ENCODE measurements around the gene GOLGA6L10. TPM values are rescaled to one million over a fixed set of nuclear protein-coding genes. Genes with fewer than 3 reads are reported as not detected.
"Not testable (repeated sequence)": the region's sequence is repeated elsewhere in the genome, so short reads cannot be mapped to it uniquely, and the experiment has no call there.

Gene GOLGA6L10
- total RNA-seq, result 0.44 TPM
- 1 to 10 TPM in 4 of 8 donors, under 1 TPM in 4; 0.19 to 2.5 (median 0.89) TPM for polyA plus RNA-seq (ENCODE audit: insufficient read depth in 1 of 8, insufficient read length in 8 of 8, low replicate concordance in 1 of 8)
- long read RNA-seq, donor 1, result 0 reads
- long read RNA-seq, donor 2, result 0 reads
- long read RNA-seq, donor 3, partial matches to known transcripts, result 6 of 6 reads
- long read RNA-seq, donor 3, other reads (novel, unspliced or antisense), result 0 of 6 reads
- long read RNA-seq, donor 4, result 0 reads
- long read RNA-seq, donor 5, result 0 reads
- long read RNA-seq, donor 6, partial matches to known transcripts, result 0 of 57 reads
- long read RNA-seq, donor 6, other reads (novel, unspliced or antisense), result 57 of 57 reads
- long read RNA-seq, donor 7, result 0 reads
- long read RNA-seq, donor 8, result 0 reads
- long read RNA-seq, donor 9, result 0 reads
- long read RNA-seq, donor 10, result 0 reads
- long read RNA-seq, donor 11, partial matches to known transcripts, result 0 of 24 reads
- long read RNA-seq, donor 11, other reads (novel, unspliced or antisense), result 24 of 24 reads

DNA sequence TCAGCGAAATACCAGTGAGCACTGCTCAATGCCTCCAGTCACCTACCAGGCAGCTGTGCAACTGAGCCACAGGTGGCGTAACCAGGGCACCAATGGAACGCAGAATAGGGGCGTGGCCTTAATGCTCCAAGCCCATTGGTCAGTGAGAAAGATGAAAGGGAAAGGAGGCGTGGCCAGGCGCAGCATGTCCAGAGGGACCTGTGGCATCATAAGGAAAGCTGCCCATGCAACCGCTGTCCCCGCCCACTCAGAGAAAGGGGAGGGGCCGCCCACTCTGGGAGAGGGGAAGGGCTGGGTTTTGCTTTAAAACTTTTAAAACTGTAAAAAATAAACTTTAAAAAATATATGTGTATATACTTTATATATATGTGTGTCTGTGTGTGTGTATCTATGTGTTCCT lies at the start of gene GOLGA6L10:
GOLGA6L10 (minus strand) TSS at position 101 of the 400 bp plus-strand sequence; CDS start at position 1, 100 bp downstream.
- no CpG with 5 or more reads among the region's 9 CpGs for WGBS (ENCODE audit: insufficient coverage)

DNA sequence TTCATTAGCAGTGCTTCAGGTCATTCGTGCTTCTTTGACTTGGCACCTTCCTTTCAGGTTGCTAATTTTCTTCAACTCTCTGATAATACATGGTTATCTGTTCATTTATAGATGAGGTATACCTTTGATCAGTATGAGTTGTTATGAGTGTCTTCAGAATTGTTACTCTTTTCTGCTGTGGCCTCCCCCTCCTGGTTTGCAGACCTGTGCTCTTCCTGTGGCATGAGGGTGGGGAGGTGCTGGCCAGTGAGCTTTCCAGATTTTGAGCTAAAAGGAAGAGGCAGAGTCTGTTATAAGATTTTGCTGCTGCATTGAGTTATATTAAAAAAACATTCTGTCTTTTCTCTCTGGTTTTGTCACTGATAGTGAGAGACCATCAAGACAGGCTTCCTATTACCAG lies 49.5 kb upstream of the GOLGA6L10 start:
- Histone ChIP-seq H3K9me3 (replicated peaks; ENCODE audit: control insufficient read depth, low read depth, low read length) (no peaks in the 10 kb centered on the region), H3K36me3 (ENCODE audit: control insufficient read depth, insufficient read depth, low read length) (no peaks in the 10 kb centered on the region), H3K4me1 (ENCODE audit: control insufficient read depth, insufficient read depth, low read length) (no peaks in the 10 kb centered on the region), H3K27ac (ENCODE audit: low read length) (no peak overlapping the region), H3K27me3 (ENCODE audit: control insufficient read depth, insufficient read depth, low read length) (no peaks in the 10 kb centered on the region), H3K4me3 (ENCODE audit: low read length) (no peak overlapping the region)
- no CpG with 5 or more reads among the region's 1 CpG for WGBS (ENCODE audit: insufficient coverage)
- DNase-seq, result no peak

More for the DNA sequence above, at the start of gene GOLGA6L10:
- not testable (repeated sequence) for H3K9me3 ChIP-seq (replicated peaks; ENCODE audit: control insufficient read depth, low read depth, low read length); H3K27me3 ChIP-seq (ENCODE audit: control insufficient read depth, insufficient read depth, low read length); H3K4me3 ChIP-seq (ENCODE audit: low read length); DNase-seq; H3K36me3 ChIP-seq (ENCODE audit: control insufficient read depth, insufficient read depth, low read length); H3K4me1 ChIP-seq (ENCODE audit: control insufficient read depth, insufficient read depth, low read length); H3K27ac ChIP-seq (ENCODE audit: low read length)

GRCh38 chr15:82397817-82398216 lies 48.5 kb upstream of the GOLGA6L10 start:
- Histone ChIP-seq H3K4me1 (ENCODE audit: control insufficient read depth, insufficient read depth, low read length) (no peaks in the 10 kb centered on the region), H3K27me3 (ENCODE audit: control insufficient read depth, insufficient read depth, low read length) (no peaks in the 10 kb centered on the region), H3K9me3 (replicated peaks; ENCODE audit: control insufficient read depth, low read depth, low read length) (no peaks in the 10 kb centered on the region), H3K27ac (ENCODE audit: low read length) (no peak overlapping the region), H3K4me3 (ENCODE audit: low read length) (no peak overlapping the region), H3K36me3 (ENCODE audit: control insufficient read depth, insufficient read depth, low read length) (no peaks in the 10 kb centered on the region)
- DNase-seq, result no peak
- WGBS (ENCODE audit: insufficient coverage), result no CpG with 5 or more reads among the region's 3 CpGs

- H3K4me3 ChIP-seq (ENCODE audit: low read length); H3K27ac ChIP-seq (ENCODE audit: low read length); H3K36me3 ChIP-seq (ENCODE audit: control insufficient read depth, insufficient read depth, low read length); H3K4me1 ChIP-seq (ENCODE audit: control insufficient read depth, insufficient read depth, low read length); H3K27me3 ChIP-seq (ENCODE audit: control insufficient read depth, insufficient read depth, low read length); DNase-seq; H3K9me3 ChIP-seq (replicated peaks; ENCODE audit: control insufficient read depth, low read depth, low read length): not testable (repeated sequence)
- WGBS (ENCODE audit: insufficient coverage), result no CpG with 5 or more reads among the region's 4 CpGs
These were observed 46.5 kb upstream of the GOLGA6L10 start for GRCh38 chr15:82395788-82396187.

GRCh38 chr15:82393671-82394070 lies 44.4 kb upstream of the GOLGA6L10 start:
- 94% methylated on average over 3 of the region's 4 CpGs for WGBS (ENCODE audit: insufficient coverage)
- Histone ChIP-seq H3K9me3 (replicated peaks; ENCODE audit: control insufficient read depth, low read depth, low read length) (no peaks in the 10 kb centered on the region), H3K36me3 (ENCODE audit: control insufficient read depth, insufficient read depth, low read length) (no peaks in the 10 kb centered on the region), H3K27me3 (ENCODE audit: control insufficient read depth, insufficient read depth, low read length) (no peaks in the 10 kb centered on the region), H3K4me3 (ENCODE audit: low read length) (no peak overlapping the region), H3K27ac (ENCODE audit: low read length) (no peak overlapping the region), H3K4me1 (ENCODE audit: control insufficient read depth, insufficient read depth, low read length) (no peaks in the 10 kb centered on the region)
- DNase-seq, result no peak

- not testable (repeated sequence) for H3K4me1 ChIP-seq (ENCODE audit: control insufficient read depth, insufficient read depth, low read length); H3K4me3 ChIP-seq (ENCODE audit: low read length)
- WGBS (ENCODE audit: insufficient coverage), result 100% methylated on average over 1 of the region's 1 CpG
These were observed 42.8 kb upstream of the GOLGA6L10 start for GRCh38 chr15:82392077-82392476.

DNA sequence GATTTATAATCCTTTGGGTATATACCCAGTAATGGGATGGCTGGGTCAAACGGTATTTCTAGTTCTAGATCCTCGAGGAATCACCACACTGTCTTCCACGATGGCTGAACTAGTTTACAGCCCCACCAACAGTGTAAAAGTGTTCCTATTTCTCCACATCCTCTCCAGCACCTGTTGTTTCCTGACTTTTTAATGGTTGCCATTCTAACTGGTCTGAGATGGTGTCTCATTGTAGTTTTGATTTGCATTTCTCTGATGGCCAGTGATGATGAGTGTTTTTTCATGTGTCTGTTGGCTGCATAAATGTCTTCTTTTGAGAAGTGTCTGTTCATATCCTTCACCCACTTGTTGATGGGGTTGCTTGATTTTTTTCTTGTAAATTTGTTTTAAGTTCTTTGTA lies 40.9 kb upstream of the GOLGA6L10 start:
- DNase-seq; H3K9me3 ChIP-seq (replicated peaks; ENCODE audit: control insufficient read depth, low read depth, low read length); H3K4me3 ChIP-seq (ENCODE audit: low read length); H3K27ac ChIP-seq (ENCODE audit: low read length); H3K27me3 ChIP-seq (ENCODE audit: control insufficient read depth, insufficient read depth, low read length); H3K4me1 ChIP-seq (ENCODE audit: control insufficient read depth, insufficient read depth, low read length); H3K36me3 ChIP-seq (ENCODE audit: control insufficient read depth, insufficient read depth, low read length): not testable (repeated sequence)
- no CpG with 5 or more reads among the region's 3 CpGs for WGBS (ENCODE audit: insufficient coverage)

More at GRCh38 chr15:82392077-82392476, 42.8 kb upstream of the GOLGA6L10 start:
- H3K36me3 ChIP-seq (ENCODE audit: control insufficient read depth, insufficient read depth, low read length); H3K9me3 ChIP-seq (replicated peaks; ENCODE audit: control insufficient read depth, low read depth, low read length); H3K27me3 ChIP-seq (ENCODE audit: control insufficient read depth, insufficient read depth, low read length); H3K27ac ChIP-seq (ENCODE audit: low read length); DNase-seq: not testable (repeated sequence)

GRCh38 chr15:82387209-82387608 lies 37.9 kb upstream of the GOLGA6L10 start:
- H3K4me3 ChIP-seq (ENCODE audit: low read length), result not testable (repeated sequence)

DNA sequence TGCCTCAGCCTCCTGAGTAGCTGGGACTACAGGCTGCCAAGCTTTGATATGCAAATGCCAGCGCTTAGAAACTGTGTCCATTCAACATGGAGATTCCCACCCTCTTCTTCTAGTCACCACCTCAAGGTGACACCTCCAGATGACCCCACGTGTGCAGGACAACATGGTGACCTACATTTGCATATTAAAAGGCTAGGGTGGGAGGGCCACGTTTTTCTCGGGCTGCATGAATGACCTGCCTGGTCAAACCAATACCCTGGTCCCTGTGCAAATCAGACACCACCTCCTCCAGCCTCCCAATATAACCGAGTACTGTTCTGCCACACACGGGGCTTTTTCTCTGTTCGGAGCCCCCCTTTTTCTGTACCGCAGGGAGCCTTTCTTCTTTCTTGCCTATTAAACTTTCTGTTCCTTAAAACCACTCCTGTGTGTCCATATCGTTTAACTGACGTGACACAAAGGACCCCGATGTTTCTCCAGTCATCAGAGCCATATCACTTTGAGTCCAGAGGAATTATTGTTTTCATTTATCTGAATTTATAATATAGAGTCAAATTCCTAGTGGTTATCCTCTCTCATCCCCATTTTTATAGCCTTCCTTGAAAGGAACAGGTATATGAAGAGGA lies 32.2 kb upstream of the GOLGA6L10 start:
- H3K27ac ChIP-seq (ENCODE audit: low read length); H3K27me3 ChIP-seq (ENCODE audit: control insufficient read depth, insufficient read depth, low read length); DNase-seq; H3K4me1 ChIP-seq (ENCODE audit: control insufficient read depth, insufficient read depth, low read length); H3K9me3 ChIP-seq (replicated peaks; ENCODE audit: control insufficient read depth, low read depth, low read length); H3K36me3 ChIP-seq (ENCODE audit: control insufficient read depth, insufficient read depth, low read length); H3K4me3 ChIP-seq (ENCODE audit: low read length): not testable (repeated sequence)
- 65% methylated on average over 3 of the region's 11 CpGs for WGBS (ENCODE audit: insufficient coverage)

More at GRCh38 chr15:82387209-82387608, 37.9 kb upstream of the GOLGA6L10 start:
- not testable (repeated sequence) for H3K27me3 ChIP-seq (ENCODE audit: control insufficient read depth, insufficient read depth, low read length); H3K4me1 ChIP-seq (ENCODE audit: control insufficient read depth, insufficient read depth, low read length); H3K27ac ChIP-seq (ENCODE audit: low read length); H3K9me3 ChIP-seq (replicated peaks; ENCODE audit: control insufficient read depth, low read depth, low read length); DNase-seq; H3K36me3 ChIP-seq (ENCODE audit: control insufficient read depth, insufficient read depth, low read length)

DNA sequence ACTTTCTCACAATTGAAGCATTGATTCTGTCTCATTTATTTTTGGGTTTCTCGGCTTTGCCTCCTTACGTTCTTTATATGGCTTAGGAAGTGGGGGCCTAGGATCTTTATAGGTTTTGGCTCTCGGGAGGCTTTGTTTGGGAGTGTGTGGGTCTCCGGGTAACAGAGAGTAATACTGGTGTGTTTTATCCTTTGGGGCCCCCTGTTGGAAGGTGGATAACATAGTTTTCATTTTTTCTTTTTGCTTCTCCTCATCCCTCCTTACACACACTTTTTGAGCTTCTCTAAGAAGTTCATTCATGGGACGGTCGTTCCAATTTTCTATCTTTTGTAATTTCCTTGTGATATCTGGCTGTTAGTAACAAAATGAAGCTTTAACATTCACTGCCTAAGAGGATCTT lies 30.3 kb upstream of the GOLGA6L10 start:
- not testable (repeated sequence) for H3K4me3 ChIP-seq (ENCODE audit: low read length); H3K27ac ChIP-seq (ENCODE audit: low read length); H3K36me3 ChIP-seq (ENCODE audit: control insufficient read depth, insufficient read depth, low read length); H3K27me3 ChIP-seq (ENCODE audit: control insufficient read depth, insufficient read depth, low read length); DNase-seq; H3K4me1 ChIP-seq (ENCODE audit: control insufficient read depth, insufficient read depth, low read length); H3K9me3 ChIP-seq (replicated peaks; ENCODE audit: control insufficient read depth, low read depth, low read length)
- WGBS (ENCODE audit: insufficient coverage), result no CpG with 5 or more reads among the region's 6 CpGs
